GM12872 (cell line): ENCODE data around the gene NCMAP.

ENCODE experiments used
- TF ChIP-seq, protein P1 (sequence below): IDR thresholded peaks from 3 replicates; pipeline ENCODE4 v1.5.1; 2011; ENCODE audit warnings: low read depth, mild to moderate bottlenecking, low read length, moderate library complexity; ENCODE audit not compliant: insufficient read depth

The NCMAP gene

DNA sequence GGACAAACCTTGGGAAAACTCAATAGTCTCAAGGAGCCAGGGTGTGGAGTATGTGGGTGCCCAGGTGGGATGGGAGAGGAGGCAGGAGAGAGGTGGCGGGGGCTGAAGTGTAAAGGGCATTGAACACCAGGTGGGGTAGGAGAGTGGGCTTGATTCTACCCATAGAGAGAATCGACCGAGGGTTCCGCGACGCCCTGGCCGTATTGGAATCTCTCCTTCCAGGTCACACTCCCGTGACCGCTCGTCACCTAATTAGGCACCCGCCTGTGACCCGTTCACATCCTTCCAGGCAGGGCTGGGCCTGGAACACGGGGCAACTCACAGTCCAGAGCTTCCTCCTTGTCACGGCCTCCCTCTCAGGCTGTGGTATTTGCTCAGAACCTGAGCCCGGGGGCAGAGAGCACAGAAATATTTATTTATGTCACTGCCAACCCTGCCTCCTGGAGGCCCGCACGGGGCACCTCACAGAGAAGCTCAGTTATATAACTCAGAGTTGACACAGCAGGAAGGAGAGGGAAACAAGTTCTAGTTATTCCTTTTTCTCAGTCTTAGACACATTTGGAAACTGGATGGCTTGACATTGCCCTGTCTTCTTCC, 12.0 kb downstream of the NCMAP start:
- TF ChIP-seq, protein P1, sequence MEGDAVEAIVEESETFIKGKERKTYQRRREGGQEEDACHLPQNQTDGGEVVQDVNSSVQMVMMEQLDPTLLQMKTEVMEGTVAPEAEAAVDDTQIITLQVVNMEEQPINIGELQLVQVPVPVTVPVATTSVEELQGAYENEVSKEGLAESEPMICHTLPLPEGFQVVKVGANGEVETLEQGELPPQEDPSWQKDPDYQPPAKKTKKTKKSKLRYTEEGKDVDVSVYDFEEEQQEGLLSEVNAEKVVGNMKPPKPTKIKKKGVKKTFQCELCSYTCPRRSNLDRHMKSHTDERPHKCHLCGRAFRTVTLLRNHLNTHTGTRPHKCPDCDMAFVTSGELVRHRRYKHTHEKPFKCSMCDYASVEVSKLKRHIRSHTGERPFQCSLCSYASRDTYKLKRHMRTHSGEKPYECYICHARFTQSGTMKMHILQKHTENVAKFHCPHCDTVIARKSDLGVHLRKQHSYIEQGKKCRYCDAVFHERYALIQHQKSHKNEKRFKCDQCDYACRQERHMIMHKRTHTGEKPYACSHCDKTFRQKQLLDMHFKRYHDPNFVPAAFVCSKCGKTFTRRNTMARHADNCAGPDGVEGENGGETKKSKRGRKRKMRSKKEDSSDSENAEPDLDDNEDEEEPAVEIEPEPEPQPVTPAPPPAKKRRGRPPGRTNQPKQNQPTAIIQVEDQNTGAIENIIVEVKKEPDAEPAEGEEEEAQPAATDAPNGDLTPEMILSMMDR: no peak

DNA sequence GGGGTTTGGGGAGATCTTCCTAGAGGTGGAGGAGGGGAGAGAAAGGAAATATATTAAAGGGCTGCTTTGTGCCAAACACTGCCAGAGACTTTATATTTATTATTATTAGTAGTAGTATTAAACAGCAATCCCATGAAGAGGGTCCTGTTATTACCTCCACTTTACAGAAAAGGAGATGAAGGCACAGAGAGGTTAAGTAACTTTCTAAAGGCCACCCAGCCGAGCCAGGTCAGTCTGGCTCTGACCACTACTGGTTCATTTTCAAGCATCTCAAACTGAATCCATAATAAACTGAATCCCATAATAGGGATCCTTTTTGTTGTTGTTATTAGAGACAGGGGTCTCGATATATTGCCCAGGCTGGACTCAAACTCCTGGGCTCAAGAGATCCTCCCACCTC, 12.6 kb downstream of the NCMAP start:
- TF ChIP-seq, protein P1: no peak

DNA sequence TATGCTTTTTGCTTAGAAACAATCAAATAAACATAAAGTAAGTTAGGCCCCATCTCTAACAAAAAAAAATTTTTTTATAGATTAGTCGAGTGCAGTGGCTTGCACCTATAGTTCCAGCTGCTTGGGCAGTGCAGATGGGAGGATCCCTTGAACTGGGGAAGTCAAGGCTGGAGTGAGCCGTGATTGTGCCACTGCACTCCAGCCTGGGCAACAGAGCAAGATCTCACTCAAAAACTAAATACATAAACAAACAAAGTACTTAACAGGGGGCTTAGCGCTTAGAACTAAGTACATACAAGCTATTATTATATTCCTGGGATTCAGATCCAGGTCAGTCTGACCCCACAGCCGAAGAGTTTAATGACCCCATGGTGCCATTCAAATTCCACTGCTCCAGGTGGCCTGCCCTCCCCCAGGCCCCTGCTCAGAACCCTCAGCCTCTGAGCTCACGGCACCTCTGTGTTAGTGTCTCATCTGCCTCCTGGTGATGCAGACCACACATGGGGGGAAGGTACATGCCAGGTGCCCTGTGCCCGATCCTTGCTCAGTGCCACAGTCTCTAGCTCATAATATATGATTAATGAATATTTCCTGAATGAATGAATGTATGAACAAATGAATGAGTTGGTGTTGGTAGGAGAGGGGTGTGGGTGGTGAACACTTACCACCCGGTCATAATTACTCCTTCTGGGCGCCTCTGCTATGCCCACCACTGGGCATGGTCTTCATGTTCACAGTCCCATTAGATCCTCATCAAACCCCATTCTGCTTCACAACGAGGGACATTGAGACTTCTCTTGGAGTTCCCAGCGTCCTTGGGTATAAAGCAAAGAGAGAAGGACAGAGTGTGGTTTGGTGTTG, 14.6 kb downstream of the NCMAP start:
- TF ChIP-seq, protein P1: no peak

DNA sequence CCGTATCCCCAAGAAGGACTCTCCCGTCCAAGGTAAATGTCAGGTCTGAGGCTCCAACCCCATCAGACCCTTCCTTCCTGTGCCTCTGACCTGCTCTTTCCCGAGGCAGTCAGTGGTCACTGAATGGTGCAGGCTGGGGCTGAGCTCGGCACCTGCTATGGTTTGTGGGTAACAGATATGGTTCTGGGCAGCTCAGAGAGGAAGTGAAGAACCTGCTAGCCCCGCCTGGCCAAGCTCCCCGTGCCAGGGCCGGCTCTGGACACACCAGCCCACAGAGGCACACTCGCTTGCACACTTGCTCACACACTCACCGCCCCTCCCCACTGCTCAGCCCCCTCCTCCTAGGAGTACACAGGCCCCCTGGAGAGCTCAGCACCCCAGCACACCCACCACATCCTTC, 16.4 kb downstream of the NCMAP start:
- TF ChIP-seq, protein P1: no peak

DNA sequence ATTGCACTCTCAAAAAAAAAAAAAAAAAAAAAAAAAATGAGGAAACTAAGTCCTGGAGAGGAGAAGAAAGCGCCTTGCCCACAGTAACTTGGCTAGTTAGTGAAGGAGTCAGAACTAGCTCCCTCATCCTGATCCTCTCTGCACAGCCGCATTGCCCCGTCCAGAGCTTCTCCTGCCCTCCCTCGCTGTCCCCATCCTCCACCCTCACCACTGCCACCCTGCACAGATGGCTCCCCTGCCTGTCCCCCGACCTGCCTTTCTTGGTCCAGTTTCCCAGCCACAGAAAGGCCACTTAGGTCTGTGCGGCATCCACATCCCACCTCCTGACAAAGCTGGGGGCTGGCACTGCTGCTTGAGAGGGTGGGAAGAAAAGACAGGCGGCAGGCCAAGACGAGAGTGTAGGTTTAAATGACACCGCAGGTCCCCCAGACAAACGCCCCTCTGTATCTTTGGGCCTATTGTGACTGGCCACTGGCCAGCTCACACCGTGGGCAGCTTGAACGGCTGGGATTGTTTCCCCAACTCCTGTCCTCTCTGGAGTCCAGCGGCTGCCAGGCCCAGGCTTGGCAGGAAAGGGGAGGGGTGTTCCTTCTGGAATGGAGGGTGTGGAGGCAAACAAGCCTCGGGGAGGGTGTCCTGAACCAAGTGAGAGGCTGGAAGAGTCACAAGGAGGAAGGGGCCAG, 20.2 kb downstream of the NCMAP start:
- TF ChIP-seq, protein P1: no peak

DNA sequence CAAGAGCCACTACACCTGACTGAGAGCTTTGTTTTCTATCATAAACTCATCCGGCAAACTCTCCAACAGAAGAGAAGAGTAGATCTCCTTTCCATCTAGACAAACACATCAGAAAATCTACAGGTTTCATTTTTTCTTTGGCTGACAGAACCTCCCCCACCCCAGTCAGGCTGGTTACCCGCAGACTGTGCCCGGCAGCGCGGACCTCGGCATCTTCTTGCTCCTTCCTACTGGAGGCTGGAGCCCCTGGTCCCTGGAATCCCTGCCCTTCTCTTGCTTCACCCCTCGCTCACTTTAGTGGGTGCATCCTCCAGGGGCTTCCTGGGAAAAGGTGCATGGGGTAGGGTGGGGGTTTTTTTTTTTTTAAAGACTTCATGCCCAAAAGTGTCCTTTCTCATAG, 23.0 kb downstream of the NCMAP start:
- TF ChIP-seq, protein P1: no peak

DNA sequence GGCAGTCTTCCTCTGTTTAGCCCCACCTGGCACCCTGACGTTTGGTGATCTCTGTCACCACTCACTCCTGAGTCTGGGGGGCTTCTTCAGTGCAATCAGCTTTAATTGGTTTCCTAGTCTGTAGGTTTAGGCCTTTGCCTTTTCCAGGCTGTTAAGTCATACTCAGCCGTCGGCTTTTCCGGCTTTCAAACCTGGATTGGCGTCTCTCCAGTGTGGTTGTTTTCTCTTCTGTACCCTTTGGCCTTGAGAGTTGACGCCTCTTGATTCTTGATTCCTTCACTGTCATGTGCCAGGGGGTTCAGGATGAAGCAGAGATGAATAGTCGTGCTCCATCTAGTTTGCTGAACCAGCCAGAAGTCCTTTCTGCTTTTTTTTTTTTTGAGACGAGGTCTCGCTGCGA, 24.9 kb downstream of the NCMAP start:
- TF ChIP-seq, protein P1: no peak
